ENCODE results near the gene MST1.
A peak's percentile ranks its signal among the peaks of the same experiment; 100 is the strongest.

Gene MST1

DNA sequence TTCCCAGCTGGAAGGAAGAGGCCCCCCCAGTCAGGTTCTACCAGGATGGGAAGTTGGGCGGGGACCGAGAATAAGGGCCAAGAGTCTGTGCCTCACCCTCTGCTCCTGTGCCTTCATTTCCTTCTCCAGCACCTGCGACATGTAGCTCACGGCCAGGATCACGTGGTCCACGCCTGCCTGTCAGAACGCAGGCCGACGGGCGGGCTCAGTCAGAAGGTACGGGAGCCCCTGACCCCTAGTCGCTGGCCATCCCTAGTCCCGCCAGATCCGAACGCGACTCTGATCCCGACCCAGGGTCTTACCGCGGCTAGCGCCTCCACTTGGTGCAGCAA is 34.0 kb upstream of the MST1 start:
- Histone ChIP-seq H3K36me3 (ENCODE audit: insufficient read depth, low read length) (peaks cover 69% of the 10 kb centered on the region), H3K4me1 (ENCODE audit: insufficient read depth, low read length) (peaks cover 21% of the 10 kb centered on the region), H3K9me3 (ENCODE audit: low read length) (no peaks in the 10 kb centered on the region), H3K4me3 (ENCODE audit: low read length) (peak overlapping the region; percentile 92), H3K27me3 (ENCODE audit: insufficient read depth, low read length) (no peaks in the 10 kb centered on the region), H2AFZ (ENCODE audit: low read depth, low read length) (peak overlapping the region; percentile 60)

DNA sequence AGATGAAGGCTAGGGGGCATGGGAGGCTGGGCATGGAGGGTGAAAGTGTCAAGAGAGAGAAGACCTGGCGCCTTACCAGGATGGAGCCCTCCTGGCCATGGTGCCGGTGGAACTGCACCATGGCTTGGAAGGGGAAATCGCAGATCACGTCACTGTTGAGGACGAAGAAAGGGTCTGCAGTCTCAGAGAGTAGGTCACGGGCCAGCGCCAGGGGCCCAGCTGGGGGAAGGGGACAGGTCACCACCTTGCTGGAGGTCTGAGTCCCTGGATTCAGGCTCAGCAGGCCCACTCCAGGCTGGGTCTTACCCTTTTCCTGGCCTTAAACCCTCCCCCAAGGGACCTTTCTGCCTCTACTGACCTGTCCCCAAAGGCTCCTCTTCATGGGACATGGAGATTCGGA is 33.6 kb upstream of the MST1 start:
- Histone ChIP-seq H3K36me3 (ENCODE audit: insufficient read depth, low read length) (peaks cover 69% of the 10 kb centered on the region), H3K4me3 (ENCODE audit: low read length) (peak overlapping the region; percentile 92), H3K4me1 (ENCODE audit: insufficient read depth, low read length) (peaks cover 21% of the 10 kb centered on the region), H2AFZ (ENCODE audit: low read depth, low read length) (no peak overlapping the region), H3K27me3 (ENCODE audit: insufficient read depth, low read length) (no peaks in the 10 kb centered on the region), H3K9me3 (ENCODE audit: low read length) (no peaks in the 10 kb centered on the region)

DNA sequence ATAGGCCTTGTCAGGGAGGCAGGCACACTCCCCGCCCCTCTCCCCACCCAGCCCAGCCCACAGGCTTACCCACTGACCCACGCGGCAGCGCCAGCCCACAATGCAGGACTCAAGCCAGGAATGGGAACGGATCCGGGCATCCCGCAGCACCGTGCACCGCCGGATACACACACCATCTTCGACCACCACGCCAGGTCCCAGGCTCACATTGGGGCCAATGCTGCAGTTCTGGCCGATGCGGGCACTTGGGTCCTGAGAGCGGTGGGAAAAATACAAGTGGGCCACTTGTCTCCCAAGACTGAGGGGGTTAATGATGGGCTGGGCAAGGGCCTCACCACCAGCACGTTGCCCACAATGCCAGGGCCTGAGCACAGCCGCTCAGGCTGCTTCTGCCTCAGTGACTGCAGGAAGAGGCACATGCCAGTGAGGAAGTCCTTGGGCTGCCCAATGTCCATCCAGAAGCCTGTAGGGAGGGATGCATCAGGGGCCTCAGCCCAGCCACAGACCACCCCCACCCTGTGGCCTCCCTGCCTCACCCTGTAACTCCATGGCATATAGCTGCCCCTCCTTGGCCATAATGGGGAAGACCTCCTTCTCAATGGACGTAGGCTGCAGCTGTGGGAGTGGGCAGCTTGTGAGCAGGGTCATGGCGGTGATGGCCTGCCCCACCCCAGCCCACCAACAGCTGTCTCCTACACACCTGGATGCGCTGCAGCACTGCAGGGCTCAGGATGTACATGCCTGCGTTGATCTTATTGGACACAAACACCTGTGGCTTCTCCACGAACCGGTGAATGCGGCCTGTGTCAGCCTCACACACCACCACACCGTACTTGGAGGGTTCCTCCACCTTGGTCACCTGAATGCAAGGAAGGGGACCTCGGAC is 32.9 kb upstream of the MST1 start:
- Histone ChIP-seq H3K9me3 (ENCODE audit: low read length) (no peaks in the 10 kb centered on the region), H3K4me1 (ENCODE audit: insufficient read depth, low read length) (peaks cover 21% of the 10 kb centered on the region), H2AFZ (ENCODE audit: low read depth, low read length) (no peak overlapping the region), H3K36me3 (ENCODE audit: insufficient read depth, low read length) (peaks cover 65% of the 10 kb centered on the region), H3K4me3 (ENCODE audit: low read length) (peak overlapping the region; percentile 92), H3K27me3 (ENCODE audit: insufficient read depth, low read length) (no peaks in the 10 kb centered on the region)

DNA sequence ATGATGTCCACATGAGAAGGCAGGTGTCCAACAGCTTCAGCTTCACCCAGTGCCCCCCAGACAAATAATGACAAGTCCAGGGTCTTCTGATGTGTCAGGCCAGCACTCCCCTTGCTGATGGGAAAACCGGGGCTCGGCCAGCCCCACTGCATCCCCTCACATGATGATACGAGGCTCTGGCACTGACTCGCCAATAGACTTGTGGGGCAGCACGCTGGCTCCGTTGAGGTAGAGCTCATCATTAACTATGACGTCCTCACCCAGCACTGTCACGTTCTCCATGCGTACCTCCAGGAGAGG is 32.3 kb upstream of the MST1 start:
- H3K9me3 ChIP-seq (ENCODE audit: low read length) = no peaks in the 10 kb centered on the region
- H3K27me3 ChIP-seq (ENCODE audit: insufficient read depth, low read length) = no peaks in the 10 kb centered on the region
- peaks cover 59% of the 10 kb centered on the region for H3K36me3 ChIP-seq (ENCODE audit: insufficient read depth, low read length)
- peaks cover 21% of the 10 kb centered on the region for H3K4me1 ChIP-seq (ENCODE audit: insufficient read depth, low read length)
- no peak overlapping the region for H2AFZ ChIP-seq (ENCODE audit: low read depth, low read length)
- no peak overlapping the region for H3K4me3 ChIP-seq (ENCODE audit: low read length)

DNA sequence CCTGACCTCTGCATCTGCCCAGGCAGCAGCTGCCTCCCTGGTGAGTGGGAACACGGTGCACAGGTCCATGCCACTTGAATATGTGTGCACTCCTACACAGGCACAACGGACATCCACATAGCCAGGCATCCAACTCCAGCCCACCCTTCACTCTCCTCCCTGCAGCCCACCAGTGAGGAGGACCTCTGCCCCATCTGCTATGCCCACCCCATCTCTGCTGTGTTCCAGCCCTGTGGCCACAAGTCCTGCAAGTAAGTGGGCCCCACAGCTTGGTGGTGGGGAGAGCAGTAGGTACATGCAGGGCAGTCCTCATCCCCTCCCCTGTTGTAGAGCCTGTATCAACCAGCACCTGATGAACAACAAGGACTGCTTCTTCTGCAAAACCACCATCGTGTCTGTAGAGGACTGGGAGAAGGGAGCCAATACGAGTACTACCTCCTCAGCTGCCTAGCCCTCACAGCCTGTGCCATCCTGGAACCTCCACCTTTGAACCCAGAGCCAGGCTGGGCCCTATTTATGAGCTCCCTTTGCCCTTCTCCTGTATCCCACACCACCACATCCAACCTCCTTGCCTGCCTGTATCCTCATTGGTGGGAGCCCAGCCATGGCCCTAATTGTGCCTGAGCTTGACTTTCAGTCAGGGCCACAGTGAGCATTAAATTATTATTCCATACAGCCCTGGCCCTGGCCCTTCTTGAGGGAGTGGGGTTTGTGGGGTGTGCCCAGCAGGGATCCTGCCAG is 31.8 kb upstream of the MST1 start:
- peaks cover 59% of the 10 kb centered on the region for H3K36me3 ChIP-seq (ENCODE audit: insufficient read depth, low read length)
- H3K9me3 ChIP-seq (ENCODE audit: low read length) = no peaks in the 10 kb centered on the region
- no peak overlapping the region for H3K4me3 ChIP-seq (ENCODE audit: low read length)
- no peaks in the 10 kb centered on the region for H3K27me3 ChIP-seq (ENCODE audit: insufficient read depth, low read length)
- no peak overlapping the region for H2AFZ ChIP-seq (ENCODE audit: low read depth, low read length)
- H3K4me1 ChIP-seq (ENCODE audit: insufficient read depth, low read length) = peaks cover 21% of the 10 kb centered on the region

DNA sequence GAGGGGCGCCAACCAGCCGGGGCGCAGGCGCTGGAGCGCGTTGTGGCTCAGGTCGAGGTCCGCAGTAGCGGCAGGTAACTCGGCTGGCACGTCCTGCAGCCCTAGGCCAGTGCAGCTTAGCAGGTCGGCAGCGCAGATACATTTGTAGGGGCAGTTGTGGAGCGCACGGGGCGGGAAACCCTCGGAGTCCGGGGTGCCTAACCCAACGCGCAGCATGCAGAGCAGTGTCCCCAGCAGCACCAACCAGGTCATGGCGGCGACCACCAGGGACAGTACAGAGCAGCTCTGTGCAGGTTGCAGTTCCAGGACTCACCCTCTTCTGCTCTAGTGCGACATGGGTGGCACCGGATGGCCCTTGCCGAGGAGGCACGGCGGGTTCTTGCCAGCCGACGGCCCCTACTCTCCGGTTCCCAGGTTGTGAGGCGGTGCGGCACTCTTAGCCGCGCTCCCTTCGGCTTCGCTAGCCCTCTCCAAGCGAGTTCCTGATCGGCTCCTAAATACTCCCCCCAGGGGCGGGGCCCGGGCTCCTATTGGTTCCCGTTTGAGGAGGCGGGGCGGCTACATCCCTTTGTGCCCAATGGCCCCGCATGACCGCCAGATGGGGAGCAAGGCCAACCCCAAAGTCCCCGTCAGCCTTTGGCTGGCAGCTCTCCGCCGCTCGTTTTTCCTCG is 30.1 kb upstream of the MST1 start, which contains the start of gene AMIGO3:
Gene AMIGO3, minus strand, starts transcription at position 471 of the 671 bp plus-strand sequence. Its CDS starts 219 bp downstream, at position 252.
- Histone ChIP-seq H3K4me3 (ENCODE audit: low read length) (no peak within 1 kb of the TSS), H3K9me3 (ENCODE audit: low read length) (no peaks in the 10 kb centered on the region), H3K36me3 (ENCODE audit: insufficient read depth, low read length) (peaks cover 49% of the 10 kb centered on the region), H3K4me1 (ENCODE audit: insufficient read depth, low read length) (peaks cover 15% of the 10 kb centered on the region), H2AFZ (ENCODE audit: low read depth, low read length) (no peak within 1 kb of the TSS), H3K27me3 (ENCODE audit: insufficient read depth, low read length) (no peaks in the 10 kb centered on the region)

DNA sequence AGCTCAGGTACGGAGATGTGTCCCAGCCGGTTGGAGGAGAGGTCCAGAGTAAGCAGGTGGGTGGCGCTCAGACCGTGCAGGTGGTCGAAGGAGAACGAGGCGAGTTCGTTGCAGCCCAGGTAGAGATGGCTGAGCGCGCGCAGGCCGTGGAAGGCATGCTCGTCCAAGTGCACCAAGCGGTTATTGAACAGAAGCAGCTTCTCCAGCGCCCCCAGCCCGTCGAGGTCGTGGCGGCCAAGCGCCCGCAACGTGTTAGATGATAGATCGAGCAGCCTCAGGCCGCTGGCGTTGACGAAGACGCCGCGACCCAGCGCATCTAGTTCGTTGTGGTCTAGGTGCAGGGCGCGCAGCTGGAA is 29.6 kb upstream of the MST1 start:
- Histone ChIP-seq H3K4me1 (ENCODE audit: insufficient read depth, low read length) (peaks cover 12% of the 10 kb centered on the region), H3K36me3 (ENCODE audit: insufficient read depth, low read length) (peaks cover 49% of the 10 kb centered on the region), H2AFZ (ENCODE audit: low read depth, low read length) (no peak overlapping the region), H3K27me3 (ENCODE audit: insufficient read depth, low read length) (no peaks in the 10 kb centered on the region), H3K4me3 (ENCODE audit: low read length) (no peak overlapping the region), H3K9me3 (ENCODE audit: low read length) (no peaks in the 10 kb centered on the region)

DNA sequence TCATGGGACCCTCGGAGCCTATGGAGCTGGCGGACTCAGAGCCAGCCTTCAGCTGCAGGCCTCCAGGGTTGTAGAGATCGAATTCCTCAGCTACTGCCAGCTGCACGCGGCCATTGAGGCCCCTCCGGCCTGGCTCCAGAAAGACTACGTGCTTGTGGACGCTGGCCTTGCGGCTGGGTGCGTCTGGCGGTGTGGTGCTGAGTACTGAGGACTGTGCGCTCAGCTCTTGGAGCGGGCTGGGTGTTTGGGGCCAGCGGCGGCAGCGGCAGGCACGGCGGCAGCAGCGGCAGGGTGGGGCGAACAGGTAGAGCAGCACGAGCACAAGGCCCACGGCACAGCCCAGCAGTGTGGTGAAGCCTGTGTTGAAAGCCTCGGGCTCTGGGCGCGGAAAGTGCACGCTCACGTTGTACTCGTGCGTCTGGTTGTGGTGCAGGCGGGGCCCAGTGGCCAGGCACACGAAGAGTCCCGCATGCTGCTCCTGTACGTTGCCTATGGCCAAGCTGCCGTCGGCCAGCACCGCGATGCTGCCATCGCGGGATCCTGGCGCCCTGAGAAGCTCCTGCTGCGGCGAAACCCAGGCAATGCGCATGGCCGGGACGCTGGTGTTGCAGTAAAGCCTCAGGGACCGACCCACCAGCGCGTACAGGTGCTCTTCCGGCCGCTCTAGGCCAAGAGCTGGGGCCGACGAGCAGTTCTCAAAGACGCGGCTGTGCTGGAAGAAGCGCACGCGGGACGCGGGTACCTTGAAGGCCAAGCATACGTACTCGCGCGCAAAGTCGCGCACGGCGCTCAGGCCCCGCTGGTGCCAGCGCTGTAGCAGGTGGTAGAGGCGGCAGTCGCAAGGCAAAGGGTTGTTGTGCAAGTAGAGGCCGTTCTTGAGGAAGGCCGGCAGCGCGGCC is 28.9 kb upstream of the MST1 start:
- Histone ChIP-seq H2AFZ (ENCODE audit: low read depth, low read length) (no peak overlapping the region), H3K27me3 (ENCODE audit: insufficient read depth, low read length) (no peaks in the 10 kb centered on the region), H3K4me1 (ENCODE audit: insufficient read depth, low read length) (peaks cover 8% of the 10 kb centered on the region), H3K36me3 (ENCODE audit: insufficient read depth, low read length) (peaks cover 49% of the 10 kb centered on the region), H3K9me3 (ENCODE audit: low read length) (no peaks in the 10 kb centered on the region), H3K4me3 (ENCODE audit: low read length) (no peak overlapping the region)

DNA sequence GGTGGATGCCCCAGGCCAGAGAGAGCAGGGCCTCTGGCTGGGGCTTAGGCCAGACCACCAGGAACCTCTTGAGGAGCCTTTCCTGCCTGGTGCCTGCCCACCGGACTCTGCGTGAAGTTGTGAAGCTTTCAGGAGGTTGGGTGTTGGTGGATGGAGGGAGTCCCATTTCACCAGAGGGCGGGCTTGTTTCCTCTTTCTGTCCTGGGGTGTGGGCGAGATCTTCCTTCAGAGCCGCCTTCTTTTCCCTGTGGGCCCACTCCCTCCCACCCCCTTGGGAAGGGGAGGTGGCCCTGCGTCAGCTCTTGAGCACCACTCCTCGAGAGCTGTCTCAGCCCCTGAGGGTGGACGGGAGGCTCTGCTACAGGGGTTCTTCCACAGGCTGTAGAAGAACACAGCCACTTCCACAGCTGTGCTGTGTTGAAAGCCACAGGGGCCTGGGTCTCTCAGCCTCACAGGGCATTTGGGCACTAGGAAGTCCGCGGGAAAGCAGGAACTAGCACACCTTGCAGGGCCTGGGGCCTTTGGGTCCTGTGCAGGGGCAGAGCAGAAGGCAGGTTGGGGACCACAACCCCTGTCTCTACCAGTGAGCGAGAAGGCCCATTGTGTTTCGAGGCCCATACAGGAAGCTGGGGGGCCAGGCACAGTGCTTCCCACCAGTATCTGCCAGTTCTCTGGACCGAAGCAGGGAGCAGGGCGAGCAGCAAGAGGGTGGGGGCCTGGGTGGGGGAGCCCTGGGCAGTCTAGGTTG is 28.1 kb upstream of the MST1 start:
- Histone ChIP-seq H3K4me1 (ENCODE audit: insufficient read depth, low read length) (peaks cover under 1% of the 10 kb centered on the region), H2AFZ (ENCODE audit: low read depth, low read length) (no peak overlapping the region), H3K27me3 (ENCODE audit: insufficient read depth, low read length) (no peaks in the 10 kb centered on the region), H3K36me3 (ENCODE audit: insufficient read depth, low read length) (peaks cover 46% of the 10 kb centered on the region), H3K9me3 (ENCODE audit: low read length) (no peaks in the 10 kb centered on the region), H3K4me3 (ENCODE audit: low read length) (no peak overlapping the region)

DNA sequence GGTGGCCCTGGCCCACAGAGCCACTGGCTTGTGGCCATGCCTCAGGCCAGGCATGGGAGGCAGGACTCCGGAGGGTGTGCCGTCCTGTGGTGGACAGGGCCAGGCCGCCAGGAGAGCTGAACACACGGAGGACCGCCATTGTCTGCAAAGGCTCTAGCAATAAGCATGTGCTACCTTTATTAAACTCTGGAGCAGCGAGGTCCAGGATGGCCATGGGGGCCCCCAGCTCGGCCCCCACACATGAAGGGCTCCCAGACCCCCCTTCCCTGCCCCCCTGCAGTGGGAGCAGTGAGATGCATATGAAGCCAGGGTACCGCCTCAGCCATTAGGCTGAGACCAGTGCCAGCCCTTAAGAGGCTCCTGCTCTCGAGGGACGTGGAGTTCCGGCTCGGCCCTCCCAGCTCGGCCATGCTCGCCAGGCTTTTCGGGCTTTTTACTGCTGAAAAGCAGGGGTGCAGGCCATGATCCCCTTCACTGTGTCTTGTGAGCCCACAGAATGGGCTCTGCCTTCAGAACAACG is 27.5 kb upstream of the MST1 start:
- Histone ChIP-seq H3K4me1 (ENCODE audit: insufficient read depth, low read length) (no peaks in the 10 kb centered on the region), H3K9me3 (ENCODE audit: low read length) (no peaks in the 10 kb centered on the region), H2AFZ (ENCODE audit: low read depth, low read length) (no peak overlapping the region), H3K4me3 (ENCODE audit: low read length) (no peak overlapping the region), H3K27me3 (ENCODE audit: insufficient read depth, low read length) (no peaks in the 10 kb centered on the region), H3K36me3 (ENCODE audit: insufficient read depth, low read length) (peaks cover 39% of the 10 kb centered on the region)

DNA sequence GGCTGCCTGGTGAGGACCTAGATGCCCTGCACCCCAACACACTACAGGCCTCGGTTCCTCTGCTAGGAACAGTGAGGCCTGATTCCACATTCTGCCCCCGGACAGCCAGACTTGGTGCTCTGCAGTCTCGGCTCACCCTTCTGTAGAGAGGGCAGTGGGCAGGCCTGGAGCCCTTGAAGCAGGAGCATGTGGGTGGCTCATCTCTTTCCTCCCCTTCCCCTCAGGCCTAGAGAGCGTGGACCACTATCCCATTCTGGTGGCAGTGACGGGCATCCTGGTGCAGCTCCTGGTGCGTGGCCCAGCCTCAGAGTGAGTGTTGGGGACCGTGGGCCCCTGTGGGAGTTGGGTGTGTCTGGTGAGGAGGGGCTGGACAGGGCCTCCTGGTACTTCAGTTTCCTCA is 26.9 kb upstream of the MST1 start:
- Histone ChIP-seq H3K36me3 (ENCODE audit: insufficient read depth, low read length) (peaks cover 33% of the 10 kb centered on the region), H3K4me1 (ENCODE audit: insufficient read depth, low read length) (no peaks in the 10 kb centered on the region), H2AFZ (ENCODE audit: low read depth, low read length) (no peak overlapping the region), H3K9me3 (ENCODE audit: low read length) (no peaks in the 10 kb centered on the region), H3K27me3 (ENCODE audit: insufficient read depth, low read length) (no peaks in the 10 kb centered on the region), H3K4me3 (ENCODE audit: low read length) (no peak overlapping the region)

DNA sequence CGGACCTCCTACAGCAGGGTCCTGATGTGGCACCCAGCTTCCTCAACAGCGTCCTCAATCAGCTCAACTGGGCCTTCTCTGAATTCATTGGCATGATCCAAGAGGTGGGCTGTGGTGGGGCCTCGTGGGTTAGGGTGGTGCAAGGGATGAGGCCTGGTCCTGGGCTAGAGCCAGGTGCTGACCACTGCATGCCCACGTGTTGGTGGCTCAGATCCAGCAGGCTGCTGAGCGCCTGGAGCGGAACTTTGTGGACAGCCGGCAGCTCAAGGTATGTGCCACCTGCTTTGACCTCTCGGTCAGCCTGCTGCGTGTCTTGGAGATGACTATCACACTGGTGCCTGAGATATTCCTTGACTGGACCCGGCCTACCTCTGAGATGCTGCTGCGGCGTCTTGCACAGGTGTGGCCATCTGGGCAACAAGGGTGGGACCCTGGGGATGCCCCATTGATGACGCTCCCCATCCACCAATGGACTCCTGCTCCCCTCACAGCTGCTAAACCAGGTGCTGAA is 26.4 kb upstream of the MST1 start:
- H3K4me1 ChIP-seq (ENCODE audit: insufficient read depth, low read length) = no peaks in the 10 kb centered on the region
- H3K27me3 ChIP-seq (ENCODE audit: insufficient read depth, low read length) = no peaks in the 10 kb centered on the region
- H2AFZ ChIP-seq (ENCODE audit: low read depth, low read length) = no peak overlapping the region
- no peaks in the 10 kb centered on the region for H3K9me3 ChIP-seq (ENCODE audit: low read length)
- peaks cover 28% of the 10 kb centered on the region for H3K36me3 ChIP-seq (ENCODE audit: insufficient read depth, low read length)
- H3K4me3 ChIP-seq (ENCODE audit: low read length) = no peak overlapping the region

Data from neuron (in vitro differentiated cells).